Memory B cell (primary cell): ENCODE data around the gene SOX10.

Experiments
- ATAC-seq: fragments of 150-1000 bp; cut with Tn5 transposase; 2 replicates; pipeline ENCODE4 v1.10.0; 2021; ENCODE audit warnings: low read depth, mild to moderate bottlenecking, moderate library complexity
- DNase-seq, 2 donors: peaks; one replicate each; pipeline ENCODE4 v3.0.0; 2022; ENCODE audit warnings: low spot score in 2 of 2
- H3K27ac Mint-ChIP-seq: one replicate; pipeline ENCODE4 v1.8.0; 2022; ENCODE audit warnings: mild to moderate bottlenecking, moderate library complexity, mixed read lengths
- H3K27me3 Mint-ChIP-seq: one replicate; pipeline ENCODE4 v1.8.0; 2022; ENCODE audit warnings: mixed read lengths
- H3K36me3 Mint-ChIP-seq: one replicate; pipeline ENCODE4 v1.8.0; 2022; ENCODE audit warnings: mild to moderate bottlenecking, mixed read lengths
- H3K4me1 Mint-ChIP-seq: one replicate; pipeline ENCODE4 v1.8.0; 2022; ENCODE audit warnings: mixed read lengths
- H3K4me3 Mint-ChIP-seq: one replicate; pipeline ENCODE4 v1.8.0; 2022; ENCODE audit warnings: mild to moderate bottlenecking, moderate library complexity, mixed read lengths
- H3K9me3 Mint-ChIP-seq: one replicate; pipeline ENCODE4 v1.8.0; 2022; ENCODE audit warnings: mixed read lengths

Gene SOX10

GRCh38 chr22:37999236-37999635, 14.9 kb upstream of the SOX10 start:
- peaks cover 7% of the 10 kb centered on the region for H3K27me3 Mint-ChIP-seq
- DNase-seq (no peak), ATAC-seq (no peak)
- H3K27ac Mint-ChIP-seq = no peak overlapping the region
- peaks cover 20% of the 10 kb centered on the region for H3K4me1 Mint-ChIP-seq
- H3K9me3 Mint-ChIP-seq = no peaks in the 10 kb centered on the region
- H3K4me3 Mint-ChIP-seq = no peak overlapping the region
- H3K36me3 Mint-ChIP-seq = peaks cover 3% of the 10 kb centered on the region

- no peak for ATAC-seq
- DNase-seq = no peak
- Mint-ChIP-seq H3K9me3 (no peaks in the 10 kb centered on the region), H3K4me3 (no peak overlapping the region), H3K27me3 (peaks cover 7% of the 10 kb centered on the region), H3K36me3 (peaks cover 3% of the 10 kb centered on the region), H3K4me1 (peaks cover 20% of the 10 kb centered on the region), H3K27ac (no peak overlapping the region)
Observed at GRCh38 chr22:37998543-37998942, 14.2 kb upstream of the SOX10 start.

GRCh38 chr22:37996515-37997246, 12.3 kb upstream of the SOX10 start:
- ATAC-seq (peak; percentile 8), DNase-seq (no peak)
- peak overlapping the region; percentile 48 for H3K4me3 Mint-ChIP-seq
- peak overlapping the region; percentile 93 for H3K27ac Mint-ChIP-seq
- H3K36me3 Mint-ChIP-seq = peaks cover 5% of the 10 kb centered on the region
- no peaks in the 10 kb centered on the region for H3K9me3 Mint-ChIP-seq
- peaks cover 7% of the 10 kb centered on the region for H3K27me3 Mint-ChIP-seq
- peaks cover 20% of the 10 kb centered on the region for H3K4me1 Mint-ChIP-seq

GRCh38 chr22:37996079-37996478, 11.7 kb upstream of the SOX10 start:
- Mint-ChIP-seq H3K27me3 (peaks cover 7% of the 10 kb centered on the region), H3K36me3 (peaks cover 5% of the 10 kb centered on the region), H3K9me3 (no peaks in the 10 kb centered on the region), H3K27ac (no peak overlapping the region), H3K4me1 (peaks cover 20% of the 10 kb centered on the region), H3K4me3 (peak overlapping the region; percentile 17)
- ATAC-seq (peak; percentile 61), DNase-seq (no peak)

- Mint-ChIP-seq H3K27me3 (peaks cover 7% of the 10 kb centered on the region), H3K36me3 (peaks cover 5% of the 10 kb centered on the region), H3K27ac (peak overlapping the region; percentile 20), H3K4me3 (peak overlapping the region; percentile 11), H3K9me3 (no peaks in the 10 kb centered on the region), H3K4me1 (peaks cover 20% of the 10 kb centered on the region)
- ATAC-seq (no peak), DNase-seq (no peak)
Observed at GRCh38 chr22:37995460-37995859, 11.1 kb upstream of the SOX10 start.

GRCh38 chr22:37994982-37995381, 10.6 kb upstream of the SOX10 start:
- no peak for DNase-seq
- peak overlapping the region; percentile 20 for H3K27ac Mint-ChIP-seq
- H3K4me1 Mint-ChIP-seq = peaks cover 20% of the 10 kb centered on the region
- H3K27me3 Mint-ChIP-seq = peaks cover 7% of the 10 kb centered on the region
- H3K4me3 Mint-ChIP-seq = no peak overlapping the region
- no peaks in the 10 kb centered on the region for H3K9me3 Mint-ChIP-seq
- no peak for ATAC-seq
- H3K36me3 Mint-ChIP-seq = peaks cover 5% of the 10 kb centered on the region

- no peak overlapping the region for H3K27ac Mint-ChIP-seq
- H3K27me3 Mint-ChIP-seq = peaks cover 7% of the 10 kb centered on the region
- H3K9me3 Mint-ChIP-seq = no peaks in the 10 kb centered on the region
- peaks cover 5% of the 10 kb centered on the region for H3K36me3 Mint-ChIP-seq
- DNase-seq (no peak), ATAC-seq (peak; percentile 43)
- no peak overlapping the region for H3K4me3 Mint-ChIP-seq
- peaks cover 20% of the 10 kb centered on the region for H3K4me1 Mint-ChIP-seq
Observed at GRCh38 chr22:37994049-37994448, 9.7 kb upstream of the SOX10 start.

GRCh38 chr22:37991731-37992442, 7.5 kb upstream of the SOX10 start:
- no peak for DNase-seq
- no peak overlapping the region for H3K4me3 Mint-ChIP-seq
- H3K27ac Mint-ChIP-seq = no peak overlapping the region
- peaks cover 2% of the 10 kb centered on the region for H3K36me3 Mint-ChIP-seq
- H3K27me3 Mint-ChIP-seq = no peaks in the 10 kb centered on the region
- H3K4me1 Mint-ChIP-seq = peaks cover 13% of the 10 kb centered on the region
- H3K9me3 Mint-ChIP-seq = no peaks in the 10 kb centered on the region
- no peak for ATAC-seq

- Mint-ChIP-seq H3K27me3 (no peaks in the 10 kb centered on the region), H3K27ac (no peak overlapping the region), H3K4me3 (no peak overlapping the region), H3K4me1 (peaks cover 6% of the 10 kb centered on the region), H3K9me3 (no peaks in the 10 kb centered on the region), H3K36me3 (peaks cover 2% of the 10 kb centered on the region)
- ATAC-seq (no peak), DNase-seq (no peak)
Observed at GRCh38 chr22:37990862-37991261, 6.5 kb upstream of the SOX10 start.

GRCh38 chr22:37990301-37990700, 5.9 kb upstream of the SOX10 start:
- DNase-seq (no peak), ATAC-seq (no peak)
- Mint-ChIP-seq H3K27me3 (no peaks in the 10 kb centered on the region), H3K27ac (no peak overlapping the region), H3K36me3 (peaks cover 2% of the 10 kb centered on the region), H3K4me3 (no peak overlapping the region), H3K4me1 (peaks cover 1% of the 10 kb centered on the region), H3K9me3 (no peaks in the 10 kb centered on the region)

- DNase-seq (no peak), ATAC-seq (no peak)
- Mint-ChIP-seq H3K27me3 (no peaks in the 10 kb centered on the region), H3K36me3 (peaks cover 2% of the 10 kb centered on the region), H3K9me3 (no peaks in the 10 kb centered on the region), H3K4me3 (no peak overlapping the region), H3K4me1 (no peaks in the 10 kb centered on the region), H3K27ac (no peak overlapping the region)
Observed at GRCh38 chr22:37989146-37990045, 5.0 kb upstream of the SOX10 start.

GRCh38 chr22:37986371-37986770, 2.0 kb upstream of the SOX10 start:
- H3K9me3 Mint-ChIP-seq = no peaks in the 10 kb centered on the region
- H3K4me1 Mint-ChIP-seq = no peaks in the 10 kb centered on the region
- H3K4me3 Mint-ChIP-seq = no peak overlapping the region
- peaks cover 5% of the 10 kb centered on the region for H3K36me3 Mint-ChIP-seq
- H3K27ac Mint-ChIP-seq = no peak overlapping the region
- DNase-seq (no peak), ATAC-seq (no peak)
- H3K27me3 Mint-ChIP-seq = no peaks in the 10 kb centered on the region

- H3K36me3 Mint-ChIP-seq = peaks cover 5% of the 10 kb centered on the region
- no peak overlapping the region for H3K27ac Mint-ChIP-seq
- ATAC-seq (no peak), DNase-seq (no peak)
- no peaks in the 10 kb centered on the region for H3K27me3 Mint-ChIP-seq
- no peaks in the 10 kb centered on the region for H3K9me3 Mint-ChIP-seq
- no peak overlapping the region for H3K4me3 Mint-ChIP-seq
- no peaks in the 10 kb centered on the region for H3K4me1 Mint-ChIP-seq
Observed at GRCh38 chr22:37985751-37986281, 1.5 kb upstream of the SOX10 start.
